ENCODE measurements around the gene CMYA5.
"Not testable (repeated sequence)": the region's sequence is repeated elsewhere in the genome, so short reads cannot be mapped to it uniquely, and the experiment has no call there.

CMYA5 gene

GRCh38 chr5:79689541-79690466 is at the start of gene CMYA5:
CMYA5 (plus strand) TSS chr5:79689836; CDS start chr5:79689908, 72 bp downstream.
- H3K36me3 ChIP-seq (replicated peaks), result peaks cover 5% of the 10 kb centered on the region
- no peaks in the 10 kb centered on the region for H3K9me3 ChIP-seq
- no peak within 1 kb of the TSS for H3K4me3 ChIP-seq
- in situ Hi-C loops (cut with MboI; ENCODE audit: low sequenced_read_pairs), result no loop called here
- peaks cover 14% of the 10 kb centered on the region for H3K4me1 ChIP-seq
- no peak for DNase-seq (ENCODE audit: low spot score in 2 of 2)
- no peaks in the 10 kb centered on the region for H3K27me3 ChIP-seq (ENCODE audit: low read depth)

- in situ Hi-C loops (cut with MboI; ENCODE audit: low sequenced_read_pairs), result no loop called here
- Histone ChIP-seq H3K36me3 (replicated peaks) (peaks cover 24% of the 10 kb centered on the region), H3K9me3 (no peaks in the 10 kb centered on the region), H3K4me3 (no peak overlapping the region), H3K27me3 (ENCODE audit: low read depth) (no peaks in the 10 kb centered on the region), H3K4me1 (peaks cover 7% of the 10 kb centered on the region)
- DNase-seq (ENCODE audit: low spot score in 2 of 2), result no peak
Observed at GRCh38 chr5:79640571-79641055, 49.0 kb upstream of the CMYA5 start.

- no peak for DNase-seq (ENCODE audit: low spot score in 2 of 2)
- no peaks in the 10 kb centered on the region for H3K4me1 ChIP-seq
- no peaks in the 10 kb centered on the region for H3K9me3 ChIP-seq
- H3K36me3 ChIP-seq (replicated peaks), result peaks cover 31% of the 10 kb centered on the region
- in situ Hi-C loops (cut with MboI; ENCODE audit: low sequenced_read_pairs), result no loop called here
- no peak overlapping the region for H3K4me3 ChIP-seq
- H3K27me3 ChIP-seq (ENCODE audit: low read depth), result no peaks in the 10 kb centered on the region
Observed at GRCh38 chr5:79641414-79641813, 48.2 kb upstream of the CMYA5 start.

GRCh38 chr5:79642210-79642609 is 47.4 kb upstream of the CMYA5 start:
- no peaks in the 10 kb centered on the region for H3K4me1 ChIP-seq
- in situ Hi-C loops (cut with MboI; ENCODE audit: low sequenced_read_pairs), result no loop called here
- H3K36me3 ChIP-seq (replicated peaks), result peaks cover 31% of the 10 kb centered on the region
- H3K27me3 ChIP-seq (ENCODE audit: low read depth), result no peaks in the 10 kb centered on the region
- DNase-seq (ENCODE audit: low spot score in 2 of 2), result no peak
- H3K9me3 ChIP-seq, result no peaks in the 10 kb centered on the region
- no peak overlapping the region for H3K4me3 ChIP-seq

- no peaks in the 10 kb centered on the region; the same call in 1 of the 2 replicates for H3K4me1 ChIP-seq
- no peaks in the 10 kb centered on the region for H3K9me3 ChIP-seq
- no peak overlapping the region for H3K4me3 ChIP-seq
- in situ Hi-C loops (cut with MboI; ENCODE audit: low sequenced_read_pairs), result no loop called here
- no peak for DNase-seq (ENCODE audit: low spot score in 2 of 2)
- H3K36me3 ChIP-seq (replicated peaks), result peaks cover 9% of the 10 kb centered on the region
- no peaks in the 10 kb centered on the region for H3K27me3 ChIP-seq (ENCODE audit: low read depth)
Observed at GRCh38 chr5:79653843-79654242, 35.8 kb upstream of the CMYA5 start.

GRCh38 chr5:79663212-79663611 is 26.4 kb upstream of the CMYA5 start:
- no peaks in the 10 kb centered on the region for H3K9me3 ChIP-seq
- peaks cover 14% of the 10 kb centered on the region for H3K36me3 ChIP-seq (replicated peaks)
- H3K4me1 ChIP-seq, result no peaks in the 10 kb centered on the region
- H3K4me3 ChIP-seq, result no peak overlapping the region
- in situ Hi-C loops (cut with MboI; ENCODE audit: low sequenced_read_pairs), result no loop called here
- H3K27me3 ChIP-seq (ENCODE audit: low read depth), result no peaks in the 10 kb centered on the region
- DNase-seq (ENCODE audit: low spot score in 2 of 2), result no peak

- H3K4me1 ChIP-seq, result no peaks in the 10 kb centered on the region
- peaks cover 17% of the 10 kb centered on the region for H3K36me3 ChIP-seq (replicated peaks)
- no peaks in the 10 kb centered on the region for H3K27me3 ChIP-seq (ENCODE audit: low read depth)
- no peak overlapping the region for H3K4me3 ChIP-seq
- in situ Hi-C loops (cut with MboI; ENCODE audit: low sequenced_read_pairs), result no loop called here
- no peak for DNase-seq (ENCODE audit: low spot score in 2 of 2)
- no peaks in the 10 kb centered on the region for H3K9me3 ChIP-seq
Observed at GRCh38 chr5:79666758-79667157, 22.9 kb upstream of the CMYA5 start.

- no peak for DNase-seq (ENCODE audit: low spot score in 2 of 2)
- Histone ChIP-seq H3K4me3 (no peak overlapping the region), H3K27me3 (ENCODE audit: low read depth) (no peaks in the 10 kb centered on the region), H3K4me1 (peaks cover 14% of the 10 kb centered on the region), H3K36me3 (replicated peaks) (peaks cover 24% of the 10 kb centered on the region), H3K9me3 (no peaks in the 10 kb centered on the region)
- in situ Hi-C loops (cut with MboI; ENCODE audit: low sequenced_read_pairs), result no loop called here
Observed at GRCh38 chr5:79672392-79672791, 17.2 kb upstream of the CMYA5 start.

GRCh38 chr5:79676354-79676753 is 13.3 kb upstream of the CMYA5 start:
- DNase-seq (ENCODE audit: low spot score in 2 of 2); H3K27me3 ChIP-seq (ENCODE audit: low read depth); in situ Hi-C loops (cut with MboI; ENCODE audit: low sequenced_read_pairs); H3K9me3 ChIP-seq; H3K4me3 ChIP-seq: not testable (repeated sequence)
- peaks cover 21% of the 10 kb centered on the region for H3K36me3 ChIP-seq (replicated peaks)
- peaks cover 14% of the 10 kb centered on the region for H3K4me1 ChIP-seq

- H3K27me3 ChIP-seq (ENCODE audit: low read depth); H3K9me3 ChIP-seq; H3K4me3 ChIP-seq; DNase-seq (ENCODE audit: low spot score in 2 of 2); H3K4me1 ChIP-seq; in situ Hi-C loops (cut with MboI; ENCODE audit: low sequenced_read_pairs): not testable (repeated sequence)
- H3K36me3 ChIP-seq (replicated peaks), result peaks cover 21% of the 10 kb centered on the region
Observed at GRCh38 chr5:79682102-79682501, 7.5 kb upstream of the CMYA5 start.

- H3K4me1 ChIP-seq, result peaks cover 10% of the 10 kb centered on the region
- peaks cover 15% of the 10 kb centered on the region for H3K36me3 ChIP-seq (replicated peaks)
- H3K4me3 ChIP-seq, result no peak overlapping the region
- in situ Hi-C loops (cut with MboI; ENCODE audit: low sequenced_read_pairs), result no loop called here
- no peaks in the 10 kb centered on the region for H3K9me3 ChIP-seq
- DNase-seq (ENCODE audit: low spot score in 2 of 2), result no peak
- H3K27me3 ChIP-seq (ENCODE audit: low read depth), result no peaks in the 10 kb centered on the region
Observed at GRCh38 chr5:79684782-79685181, 4.9 kb upstream of the CMYA5 start.

- peaks cover 15% of the 10 kb centered on the region for H3K36me3 ChIP-seq (replicated peaks)
- H3K4me1 ChIP-seq, result peaks cover 10% of the 10 kb centered on the region
- in situ Hi-C loops (cut with MboI; ENCODE audit: low sequenced_read_pairs), result no loop called here
- no peaks in the 10 kb centered on the region for H3K27me3 ChIP-seq (ENCODE audit: low read depth)
- H3K4me3 ChIP-seq, result no peak overlapping the region
- DNase-seq (ENCODE audit: low spot score in 2 of 2), result peak in 1 of 2 experiments; percentile 14
- H3K9me3 ChIP-seq, result no peaks in the 10 kb centered on the region
Observed at GRCh38 chr5:79685627-79686026, 4.0 kb upstream of the CMYA5 start.

- Histone ChIP-seq H3K9me3 (no peaks in the 10 kb centered on the region), H3K4me1 (peaks cover 13% of the 10 kb centered on the region), H3K27me3 (ENCODE audit: low read depth) (no peaks in the 10 kb centered on the region), H3K36me3 (replicated peaks) (peaks cover 11% of the 10 kb centered on the region), H3K4me3 (no peak overlapping the region)
- in situ Hi-C loops (cut with MboI; ENCODE audit: low sequenced_read_pairs), result no loop called here
- no peak for DNase-seq (ENCODE audit: low spot score in 2 of 2)
Observed at GRCh38 chr5:79686799-79687198, 2.8 kb upstream of the CMYA5 start.

GRCh38 chr5:79687889-79688288 is 1.7 kb upstream of the CMYA5 start:
- in situ Hi-C loops (cut with MboI; ENCODE audit: low sequenced_read_pairs), result no loop called here
- Histone ChIP-seq H3K4me3 (no peak overlapping the region), H3K4me1 (peaks cover 14% of the 10 kb centered on the region), H3K9me3 (no peaks in the 10 kb centered on the region), H3K27me3 (ENCODE audit: low read depth) (no peaks in the 10 kb centered on the region), H3K36me3 (replicated peaks) (peaks cover 9% of the 10 kb centered on the region)
- DNase-seq (ENCODE audit: low spot score in 2 of 2), result no peak
